HCT116 (cell line): Measurements from ENCODE around the gene CACNA1A. TPM values are rescaled to one million over a fixed set of nuclear protein-coding genes. Genes with fewer than 3 reads are reported as not detected.

Experiments used
- ATAC-seq: fragments of 200-7000 bp; cut with Tn5 transposase; 2 replicates; pipeline ENCODE4 v1.9.1; 2020; ENCODE audit warnings: mild to moderate bottlenecking, moderate library complexity
- BruUV-seq: library from RNA; stranded (reverse); fragments of 400-500 nt; replicated peaks from 2 replicates; lab custom pipeline; 2021; lab: Mats Ljungman, UMichigan
- CTCF ChIA-PET: fragments of 300-600 bp; sonication (Branson Sonifier 250); formaldehyde crosslinking; loops from one replicate; lab custom pipeline; 2021; ENCODE audit warnings: antibody characterized with exemption; lab: Charles Lee
- POLR2A ChIA-PET: fragments of 300-600, 350-600 bp; sonication (Branson Sonifier 250); formaldehyde crosslinking; loops from one replicate; lab custom pipeline; 2021; ENCODE audit warnings: antibody characterized with exemption; lab: Charles Lee
- RAD21 ChIA-PET, 2 experiments: fragments of 300-600 bp; sonication (Branson Sonifier 250); formaldehyde crosslinking; loops; one replicate each; lab custom pipeline; 2023; ENCODE audit warnings: low total read pairs in 2 of 2; ENCODE audit not compliant: uncharacterized antibody in 2 of 2, unreplicated experiment in 2 of 2, low non-redundant PET in 1 of 2; lab: Charles Lee
- DNase-seq: peaks from one replicate; pipeline ENCODE4 v3.0.0-alpha.2; 2010; ENCODE audit warnings: low read depth, low spot score
- H2AFZ ChIP-seq: fragments of 200-600 bp; shearing (Covaris generic), sonication (generic); 2 replicates; pipeline ENCODE4 v1.6.1; 2017; ENCODE audit warnings: low read depth, mixed run types, mixed read lengths, antibody characterized with exemption, low read length; ENCODE audit not compliant: poor library complexity, severe bottlenecking
- H3K27ac ChIP-seq: 2 replicates; pipeline ENCODE4 v1.5.1; 2012; ENCODE audit warnings: low read depth, low read length
- H3K27me3 ChIP-seq: fragments of 200-600 bp; sonication (generic); 2 replicates; pipeline ENCODE4 v1.6.1; 2016; ENCODE audit warnings: mixed run types, low read length, mixed read lengths; ENCODE audit not compliant: insufficient read depth
- H3K36me3 ChIP-seq, 2 experiments: fragments of 200-500 bp in 1 of 2; fragments of 200-600 bp in 1 of 2; sonication (Bioruptor generic) in 1 of 2; sonication (generic) in 1 of 2; 2 replicates each; pipeline versions ENCODE4 v1.5.1 to v1.6.1; 2014 to 2016; ENCODE audit warnings: low read length in 2 of 2, inconsistent platforms in 1 of 2, mixed read lengths in 1 of 2, mixed run types in 1 of 2; ENCODE audit not compliant: insufficient read depth in 2 of 2, control insufficient read depth in 1 of 2
- H3K4me1 ChIP-seq, 2 experiments: fragments of 200-600 bp in 1 of 2; sonication (generic) in 1 of 2; 2 replicates each; pipeline versions ENCODE4 v1.5.1 to v1.6.1; 2012 to 2017; ENCODE audit warnings: low read length in 2 of 2, inconsistent platforms in 1 of 2, mild to moderate bottlenecking in 1 of 2, mixed read lengths in 1 of 2, mixed run types in 1 of 2, moderate library complexity in 1 of 2; ENCODE audit not compliant: insufficient read depth in 2 of 2, control insufficient read depth in 1 of 2
- H3K4me2 ChIP-seq: fragments of 200-600 bp; sonication (generic); 2 replicates; pipeline ENCODE4 v1.6.1; 2017; ENCODE audit warnings: mixed run types, low read length, mixed read lengths
- H3K4me3 ChIP-seq, 2 experiments: fragments of 200-600 bp in 1 of 2; sonication (generic) in 1 of 2; replicated peaks in 1 of 2; 2 replicates each; pipeline ENCODE4 v1.5.1; 2011 to 2016; ENCODE audit warnings: low read length in 2 of 2, control low read depth in 1 of 2, low read depth in 1 of 2, mild to moderate bottlenecking in 1 of 2, mixed read lengths in 1 of 2, mixed run types in 1 of 2
- H3K79me2 ChIP-seq: fragments of 200-600 bp; sonication (generic); 2 replicates; pipeline ENCODE4 v1.6.1; 2017; ENCODE audit warnings: mild to moderate bottlenecking, mixed run types, low read length, moderate library complexity, mixed read lengths; ENCODE audit not compliant: insufficient read depth
- H3K9ac ChIP-seq: fragments of 200-600 bp; sonication (generic); 2 replicates; pipeline ENCODE4 v1.6.1; 2016; ENCODE audit warnings: low read length, mixed read lengths
- H3K9me2 ChIP-seq: fragments of 200-600 bp; sonication (generic), shearing (Covaris generic); 2 replicates; pipeline ENCODE4 v1.6.1; 2017; ENCODE audit warnings: mixed run types, mild to moderate bottlenecking, moderate library complexity; ENCODE audit not compliant: insufficient read depth
- H3K9me3 ChIP-seq, 2 experiments: fragments of 200-500 bp in 1 of 2; fragments of 200-600 bp in 1 of 2; sonication (Bioruptor generic) in 1 of 2; sonication (generic) in 1 of 2; 2 replicates each; pipeline ENCODE4 v1.6.1; 2014 to 2017; ENCODE audit warnings: low read length in 2 of 2, mixed read lengths in 2 of 2, inconsistent platforms in 1 of 2, low read depth in 1 of 2, mild to moderate bottlenecking in 1 of 2, mixed run types in 1 of 2, moderate library complexity in 1 of 2; ENCODE audit not compliant: control insufficient read depth in 1 of 2, insufficient read depth in 1 of 2
- H4K20me1 ChIP-seq: fragments of 200-600 bp; sonication (generic), shearing (Covaris generic); 2 replicates; pipeline ENCODE4 v1.6.1; 2017; ENCODE audit warnings: mixed run types, mild to moderate bottlenecking, moderate library complexity; ENCODE audit not compliant: insufficient read depth
- ATF3 ChIP-seq: IDR thresholded peaks from 2 replicates; pipeline ENCODE4 v1.6.1; 2012
- CEBPB ChIP-seq: IDR thresholded peaks from 2 replicates; pipeline ENCODE4 v1.6.1; 2012; ENCODE audit warnings: low read depth
- CTCF ChIP-seq, 3 experiments: fragments of 200-600 bp in 1 of 3; sonication (generic) in 1 of 3; IDR thresholded peaks in 2 of 3; conservative IDR thresholded peaks in 1 of 3; 2 replicates each; pipeline ENCODE4 v1.5.1; 2012 to 2017; ENCODE audit warnings: low read depth in 2 of 3, low read length in 2 of 3, antibody characterized with exemption in 1 of 3, borderline replicate concordance in 1 of 3, control low read depth in 1 of 3, mild to moderate bottlenecking in 1 of 3, mixed read lengths in 1 of 3, mixed run types in 1 of 3, moderate library complexity in 1 of 3; ENCODE audit not compliant: insufficient read depth in 1 of 3
- EGR1 ChIP-seq: IDR thresholded peaks from 2 replicates; pipeline ENCODE4 v1.6.1; 2012; ENCODE audit warnings: low read depth
- EZH2 ChIP-seq: fragments of 200-600 bp; sonication (generic); IDR thresholded peaks from 2 replicates; pipeline ENCODE4 v1.6.1; 2017; ENCODE audit warnings: antibody characterized with exemption, mixed run types
- EZH2phosphoT487 ChIP-seq: fragments of 200-600 bp; IDR thresholded peaks from 2 replicates; pipeline ENCODE4 v1.6.1; 2018; ENCODE audit warnings: antibody characterized with exemption, borderline replicate concordance
- FOSL1 ChIP-seq: IDR thresholded peaks from 2 replicates; pipeline ENCODE4 v1.6.1; 2012; ENCODE audit warnings: low read depth
- JUND ChIP-seq: IDR thresholded peaks from 2 replicates; pipeline ENCODE4 v1.6.1; 2012
- POLR2A ChIP-seq: IDR thresholded peaks from 2 replicates; pipeline ENCODE4 v1.7.0; 2011; ENCODE audit warnings: borderline replicate concordance; ENCODE audit not compliant: insufficient read depth, insufficient read length; ENCODE audit errors: extremely low read depth
- RAD21 ChIP-seq: IDR thresholded peaks from 2 replicates; pipeline ENCODE4 v1.6.1; 2012; ENCODE audit warnings: low read depth, mild to moderate bottlenecking
- SIN3A ChIP-seq: IDR thresholded peaks from 2 replicates; pipeline ENCODE4 v1.6.1; 2012; ENCODE audit warnings: low read depth
- SP1 ChIP-seq: IDR thresholded peaks from 2 replicates; pipeline ENCODE4 v1.6.1; 2012; ENCODE audit warnings: low read depth
- SRF ChIP-seq: IDR thresholded peaks from 2 replicates; pipeline ENCODE4 v1.6.1; 2012; ENCODE audit warnings: low read depth
- YY1 ChIP-seq: IDR thresholded peaks from 2 replicates; pipeline ENCODE4 v1.6.1; 2011; ENCODE audit warnings: low read length, low read depth, moderate library complexity, mild to moderate bottlenecking; ENCODE audit not compliant: insufficient replicate concordance; ENCODE audit errors: extremely low read depth
- intact Hi-C: fragments of 100-400 bp; cut with micrococcal nuclease; formaldehyde crosslinking; loops from 2 replicates; pipeline ENCODE4 v1.10.0; 2022
- total RNA-seq: library from RNA; stranded (reverse); gene quantifications from one replicate; pipeline ENCODE4 v1.2.1, GENCODE V29; 2021; ENCODE audit not compliant: unreplicated experiment
- TF ChIP-seq, protein P1 (sequence below): IDR thresholded peaks from 2 replicates; pipeline ENCODE4 v1.6.1; 2012

CACNA1A gene
- total RNA-seq, 1 experiment from 2014 or later = 7.5 TPM

DNA sequence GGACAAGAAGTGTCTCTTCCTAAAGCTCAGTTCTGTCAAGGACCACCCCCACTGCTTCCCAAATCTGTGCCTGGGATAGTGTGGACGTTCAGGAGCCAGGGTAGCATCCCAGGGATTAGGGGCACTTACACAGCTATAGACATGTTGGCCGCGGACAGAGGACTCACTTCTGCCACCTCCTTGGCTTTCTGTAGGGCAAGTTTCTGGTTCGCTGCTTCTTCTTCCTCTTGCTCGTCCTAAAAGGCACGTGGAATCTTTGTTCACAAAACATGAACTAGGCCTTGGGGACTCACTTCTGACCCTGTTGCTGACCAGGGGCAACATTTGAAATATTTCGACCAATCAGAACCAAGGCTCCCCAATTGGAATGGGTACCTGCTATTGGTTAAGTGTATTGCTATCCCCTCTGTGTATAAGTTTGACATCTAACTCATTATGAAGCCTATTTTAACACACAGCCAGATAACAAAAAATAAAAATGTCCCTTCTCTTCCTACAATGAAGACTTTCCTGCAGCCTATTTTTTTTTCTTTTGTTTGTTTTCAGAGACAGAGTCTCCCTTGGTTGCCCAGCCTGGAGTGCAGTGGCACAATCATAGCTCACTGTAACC, 205.8 kb downstream of the CACNA1A start:
- BruUV-seq = no TSS peak
- no peaks in the 10 kb centered on the region for H3K9me3 ChIP-seq
- CTCF ChIA-PET = no interaction called here
- peaks cover 0 to 6% of the 10 kb centered on the region in 2 experiments; a peak in 1 of 4 replicates for H3K4me1 ChIP-seq
- H3K9me2 ChIP-seq = no peaks in the 10 kb centered on the region
- intact Hi-C loops = no loop called here
- H3K79me2 ChIP-seq = no peaks in the 10 kb centered on the region
- TF ChIP-seq SIN3A (no peak), POLR2A (no peak), ATF3 (no peak), SRF (no peak), EGR1 (no peak), RAD21 (no peak), JUND (no peak), CEBPB (no peak), EZH2 (no peak), SP1 (no peak), CTCF (IDR thresholded peaks at IDR 0.05 in 2 of 3, conservative IDR thresholded peaks at IDR 0.05 in 1 of 3; ENCODE audit: borderline replicate concordance in 1 of 3, insufficient read depth in 1 of 3, low read depth in 2 of 3, low read length in 2 of 3) (no peak), FOSL1 (no peak), YY1 (no peak), EZH2phosphoT487 (no peak)
- TF ChIP-seq, protein P1, sequence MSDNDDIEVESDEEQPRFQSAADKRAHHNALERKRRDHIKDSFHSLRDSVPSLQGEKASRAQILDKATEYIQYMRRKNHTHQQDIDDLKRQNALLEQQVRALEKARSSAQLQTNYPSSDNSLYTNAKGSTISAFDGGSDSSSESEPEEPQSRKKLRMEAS = no peak
- ATAC-seq (no peak), DNase-seq (no peak)
- POLR2A ChIA-PET = no interaction called here
- H4K20me1 ChIP-seq = no peaks in the 10 kb centered on the region
- no peaks in the 10 kb centered on the region for H3K36me3 ChIP-seq
- H3K4me3 ChIP-seq = no peak overlapping the region
- H3K9ac ChIP-seq = no peak overlapping the region
- H3K27ac ChIP-seq = no peak overlapping the region
- RAD21 ChIA-PET = no interaction called here
- H2AFZ ChIP-seq = no peak overlapping the region
- H3K4me2 ChIP-seq = no peak overlapping the region
- no peaks in the 10 kb centered on the region for H3K27me3 ChIP-seq
